Measurements from ENCODE around the gene ZBTB3. TPM values are rescaled to one million over a fixed set of nuclear protein-coding genes. Genes with fewer than 3 reads are reported as not detected.

Gene ZBTB3
- total and polyA plus RNA-seq, 4 donors = 1.5 to 6.4 (median 4.2) TPM

DNA sequence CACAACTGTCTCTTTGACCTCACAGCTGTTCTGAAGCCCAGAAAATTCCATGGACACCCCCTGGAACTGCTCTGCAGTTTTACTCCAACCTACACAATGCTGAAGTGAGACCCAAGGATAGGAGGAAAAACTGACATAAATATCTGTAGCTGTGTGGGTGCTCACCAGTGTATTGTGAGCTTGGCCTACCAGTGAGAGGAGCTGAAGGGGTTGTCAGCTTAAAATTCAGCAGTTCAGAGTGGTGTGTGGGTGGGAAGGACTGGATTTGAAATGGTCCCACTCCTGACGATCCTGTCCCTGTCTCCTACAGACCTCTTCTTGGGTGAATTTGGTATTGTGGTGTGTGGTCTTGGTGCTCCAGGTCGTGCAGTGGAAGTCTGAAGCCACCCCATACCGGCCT is 35.6 kb upstream of the ZBTB3 start:
- peaks cover 5 to 22% (median 10%) of the 10 kb centered on the region in 4 donors for H3K36me3 ChIP-seq (ENCODE audit: control insufficient read depth in 4 of 4, insufficient read depth in 3 of 4, low read depth in 1 of 4, low read length in 3 of 4)
- DNase-seq (ENCODE audit: low spot score) = no peak
- no peaks in the 10 kb centered on the region for H3K27me3 ChIP-seq (ENCODE audit: control insufficient read depth in 4 of 4, insufficient read depth in 4 of 4, low read length in 3 of 4)
- TF ChIP-seq SP1 (IDR thresholded peaks at IDR 0.05) = no peak
- no peak for TF ChIP-seq JUND (IDR thresholded peaks at IDR 0.05)
- H3K9me3 ChIP-seq (ENCODE audit: control insufficient read depth in 4 of 4, low read length in 3 of 4) = no peaks in the 10 kb centered on the region
- peaks cover 2 to 50% (median 42%) of the 10 kb centered on the region in 4 donors for H3K4me1 ChIP-seq (ENCODE audit: control insufficient read depth in 4 of 4, insufficient read depth in 4 of 4, low read length in 3 of 4)
- no peak overlapping the region for H3K9ac ChIP-seq (ENCODE audit: low read depth in 1 of 2, low read length in 2 of 2)
- WGBS = 79% methylated on average over 3 of the region's 3 CpGs
- H3K4me3 ChIP-seq (ENCODE audit: low read depth in 1 of 3, low read length in 3 of 3) = no peak overlapping the region
- no peak overlapping the region for H3K27ac ChIP-seq (ENCODE audit: low read depth in 1 of 2, low read length in 2 of 2)

DNA sequence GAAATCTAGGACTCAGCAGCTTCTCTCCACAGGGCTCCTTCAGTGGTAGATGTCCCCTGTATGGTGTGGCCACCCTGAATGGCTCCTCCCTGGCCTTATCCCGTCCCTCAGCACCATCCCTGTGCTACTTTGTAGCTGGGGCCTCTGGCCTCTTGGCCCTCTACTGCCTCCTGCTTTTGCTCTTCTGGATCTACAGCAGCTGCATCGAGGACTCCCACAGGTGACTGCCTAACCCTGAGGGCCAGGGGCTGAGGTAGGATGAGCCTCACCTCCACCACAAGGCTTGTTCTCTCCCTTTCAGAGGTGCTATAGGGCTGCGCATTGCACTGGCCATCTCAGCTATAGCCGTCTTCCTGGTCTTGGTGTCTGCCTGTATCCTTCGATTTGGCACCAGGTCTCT is 35.0 kb upstream of the ZBTB3 start:
- H3K27ac ChIP-seq (ENCODE audit: low read depth in 1 of 2, low read length in 2 of 2) = no peak overlapping the region
- TF ChIP-seq, protein P1, sequence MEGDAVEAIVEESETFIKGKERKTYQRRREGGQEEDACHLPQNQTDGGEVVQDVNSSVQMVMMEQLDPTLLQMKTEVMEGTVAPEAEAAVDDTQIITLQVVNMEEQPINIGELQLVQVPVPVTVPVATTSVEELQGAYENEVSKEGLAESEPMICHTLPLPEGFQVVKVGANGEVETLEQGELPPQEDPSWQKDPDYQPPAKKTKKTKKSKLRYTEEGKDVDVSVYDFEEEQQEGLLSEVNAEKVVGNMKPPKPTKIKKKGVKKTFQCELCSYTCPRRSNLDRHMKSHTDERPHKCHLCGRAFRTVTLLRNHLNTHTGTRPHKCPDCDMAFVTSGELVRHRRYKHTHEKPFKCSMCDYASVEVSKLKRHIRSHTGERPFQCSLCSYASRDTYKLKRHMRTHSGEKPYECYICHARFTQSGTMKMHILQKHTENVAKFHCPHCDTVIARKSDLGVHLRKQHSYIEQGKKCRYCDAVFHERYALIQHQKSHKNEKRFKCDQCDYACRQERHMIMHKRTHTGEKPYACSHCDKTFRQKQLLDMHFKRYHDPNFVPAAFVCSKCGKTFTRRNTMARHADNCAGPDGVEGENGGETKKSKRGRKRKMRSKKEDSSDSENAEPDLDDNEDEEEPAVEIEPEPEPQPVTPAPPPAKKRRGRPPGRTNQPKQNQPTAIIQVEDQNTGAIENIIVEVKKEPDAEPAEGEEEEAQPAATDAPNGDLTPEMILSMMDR (IDR thresholded peaks at IDR 0.05; ENCODE audit: low read depth, low read length, missing input control) = no peak
- TF ChIP-seq, protein P2, sequence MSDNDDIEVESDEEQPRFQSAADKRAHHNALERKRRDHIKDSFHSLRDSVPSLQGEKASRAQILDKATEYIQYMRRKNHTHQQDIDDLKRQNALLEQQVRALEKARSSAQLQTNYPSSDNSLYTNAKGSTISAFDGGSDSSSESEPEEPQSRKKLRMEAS (IDR thresholded peaks at IDR 0.05) = no peak
- TF ChIP-seq, protein P3, sequence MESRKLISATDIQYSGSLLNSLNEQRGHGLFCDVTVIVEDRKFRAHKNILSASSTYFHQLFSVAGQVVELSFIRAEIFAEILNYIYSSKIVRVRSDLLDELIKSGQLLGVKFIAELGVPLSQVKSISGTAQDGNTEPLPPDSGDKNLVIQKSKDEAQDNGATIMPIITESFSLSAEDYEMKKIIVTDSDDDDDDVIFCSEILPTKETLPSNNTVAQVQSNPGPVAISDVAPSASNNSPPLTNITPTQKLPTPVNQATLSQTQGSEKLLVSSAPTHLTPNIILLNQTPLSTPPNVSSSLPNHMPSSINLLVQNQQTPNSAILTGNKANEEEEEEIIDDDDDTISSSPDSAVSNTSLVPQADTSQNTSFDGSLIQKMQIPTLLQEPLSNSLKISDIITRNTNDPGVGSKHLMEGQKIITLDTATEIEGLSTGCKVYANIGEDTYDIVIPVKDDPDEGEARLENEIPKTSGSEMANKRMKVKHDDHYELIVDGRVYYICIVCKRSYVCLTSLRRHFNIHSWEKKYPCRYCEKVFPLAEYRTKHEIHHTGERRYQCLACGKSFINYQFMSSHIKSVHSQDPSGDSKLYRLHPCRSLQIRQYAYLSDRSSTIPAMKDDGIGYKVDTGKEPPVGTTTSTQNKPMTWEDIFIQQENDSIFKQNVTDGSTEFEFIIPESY (IDR thresholded peaks at IDR 0.05) = no peak
- TF ChIP-seq YY1 (IDR thresholded peaks at IDR 0.05) (no peak), GABPA (IDR thresholded peaks at IDR 0.05 in 1 of 2, conservative IDR thresholded peaks at IDR 0.05 in 1 of 2) (no peak), EGR1 (IDR thresholded peaks at IDR 0.05; ENCODE audit: low read depth in 2 of 2) (no peak), JUND (IDR thresholded peaks at IDR 0.05) (no peak), FOXA1 (IDR thresholded peaks at IDR 0.05) (no peak), NR2F2 (IDR thresholded peaks at IDR 0.05) (no peak), RAD21 (IDR thresholded peaks at IDR 0.05) (no peak), SP1 (IDR thresholded peaks at IDR 0.05) (no peak), FOXA2 (IDR thresholded peaks at IDR 0.05) (no peak), HNF4G (IDR thresholded peaks at IDR 0.05) (no peak), TAF1 (conservative IDR thresholded peaks at IDR 0.05) (no peak), RXRA (IDR thresholded peaks at IDR 0.05) (no peak), HNF4A (conservative IDR thresholded peaks at IDR 0.05) (no peak)
- TF ChIP-seq, protein P4, sequence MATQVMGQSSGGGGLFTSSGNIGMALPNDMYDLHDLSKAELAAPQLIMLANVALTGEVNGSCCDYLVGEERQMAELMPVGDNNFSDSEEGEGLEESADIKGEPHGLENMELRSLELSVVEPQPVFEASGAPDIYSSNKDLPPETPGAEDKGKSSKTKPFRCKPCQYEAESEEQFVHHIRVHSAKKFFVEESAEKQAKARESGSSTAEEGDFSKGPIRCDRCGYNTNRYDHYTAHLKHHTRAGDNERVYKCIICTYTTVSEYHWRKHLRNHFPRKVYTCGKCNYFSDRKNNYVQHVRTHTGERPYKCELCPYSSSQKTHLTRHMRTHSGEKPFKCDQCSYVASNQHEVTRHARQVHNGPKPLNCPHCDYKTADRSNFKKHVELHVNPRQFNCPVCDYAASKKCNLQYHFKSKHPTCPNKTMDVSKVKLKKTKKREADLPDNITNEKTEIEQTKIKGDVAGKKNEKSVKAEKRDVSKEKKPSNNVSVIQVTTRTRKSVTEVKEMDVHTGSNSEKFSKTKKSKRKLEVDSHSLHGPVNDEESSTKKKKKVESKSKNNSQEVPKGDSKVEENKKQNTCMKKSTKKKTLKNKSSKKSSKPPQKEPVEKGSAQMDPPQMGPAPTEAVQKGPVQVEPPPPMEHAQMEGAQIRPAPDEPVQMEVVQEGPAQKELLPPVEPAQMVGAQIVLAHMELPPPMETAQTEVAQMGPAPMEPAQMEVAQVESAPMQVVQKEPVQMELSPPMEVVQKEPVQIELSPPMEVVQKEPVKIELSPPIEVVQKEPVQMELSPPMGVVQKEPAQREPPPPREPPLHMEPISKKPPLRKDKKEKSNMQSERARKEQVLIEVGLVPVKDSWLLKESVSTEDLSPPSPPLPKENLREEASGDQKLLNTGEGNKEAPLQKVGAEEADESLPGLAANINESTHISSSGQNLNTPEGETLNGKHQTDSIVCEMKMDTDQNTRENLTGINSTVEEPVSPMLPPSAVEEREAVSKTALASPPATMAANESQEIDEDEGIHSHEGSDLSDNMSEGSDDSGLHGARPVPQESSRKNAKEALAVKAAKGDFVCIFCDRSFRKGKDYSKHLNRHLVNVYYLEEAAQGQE (IDR thresholded peaks at IDR 0.05) = no peak
- TF ChIP-seq, protein P5, sequence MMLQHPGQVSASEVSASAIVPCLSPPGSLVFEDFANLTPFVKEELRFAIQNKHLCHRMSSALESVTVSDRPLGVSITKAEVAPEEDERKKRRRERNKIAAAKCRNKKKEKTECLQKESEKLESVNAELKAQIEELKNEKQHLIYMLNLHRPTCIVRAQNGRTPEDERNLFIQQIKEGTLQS (IDR thresholded peaks at IDR 0.05) = no peak
- no peak overlapping the region for H3K4me3 ChIP-seq (ENCODE audit: low read depth in 1 of 3, low read length in 3 of 3)
- peaks cover 2 to 16% (median 6%) of the 10 kb centered on the region in 4 donors for H3K36me3 ChIP-seq (ENCODE audit: control insufficient read depth in 4 of 4, insufficient read depth in 3 of 4, low read depth in 1 of 4, low read length in 3 of 4)
- no peaks in the 10 kb centered on the region for H3K27me3 ChIP-seq (ENCODE audit: control insufficient read depth in 4 of 4, insufficient read depth in 4 of 4, low read length in 3 of 4)
- no peak overlapping the region for H3K9ac ChIP-seq (ENCODE audit: low read depth in 1 of 2, low read length in 2 of 2)
- 81% methylated on average over 5 of the region's 5 CpGs for WGBS
- DNase-seq (ENCODE audit: low spot score) = no peak
- no peaks in the 10 kb centered on the region for H3K9me3 ChIP-seq (ENCODE audit: control insufficient read depth in 4 of 4, low read length in 3 of 4)
- H3K4me1 ChIP-seq (ENCODE audit: control insufficient read depth in 4 of 4, insufficient read depth in 4 of 4, low read length in 3 of 4) = peaks cover 2 to 50% (median 42%) of the 10 kb centered on the region in 4 donors
